Occipital lobe (tissue), 2 donors: ENCODE data around the gene NINJ1. TPM values are rescaled to one million over a fixed set of nuclear protein-coding genes. Genes with fewer than 3 reads are reported as not detected.

Experiments used
- DNase-seq: peaks from one replicate; lab custom pipeline; 2025; lab: John Stamatoyannopoulos, UW
- total RNA-seq: library from RNA; depleted of rRNA; stranded (reverse); fragments of >200 nt; gene quantifications from one replicate; pipeline ENCODE4 v1.2.3, GENCODE V29; 2014

Gene NINJ1
- total RNA-seq, 1 donor from 2014 or later: 7.5 TPM

- DNase-seq: no peak
Measured at GRCh38 chr9:93088656-93089015, 45.4 kb downstream of the NINJ1 start.

- no peak for DNase-seq
Measured at GRCh38 chr9:93087971-93088655, 45.9 kb downstream of the NINJ1 start.

GRCh38 chr9:93086447-93087224, 47.4 kb downstream of the NINJ1 start:
- no peak for DNase-seq

- no peak for DNase-seq
Measured at GRCh38 chr9:93085676-93086075, 48.4 kb downstream of the NINJ1 start.

- no peak for DNase-seq
Measured at GRCh38 chr9:93084471-93084881, 49.6 kb downstream of the NINJ1 start.

- no peak for DNase-seq
Measured at GRCh38 chr9:93083592-93084470, 50.2 kb downstream of the NINJ1 start.

- DNase-seq: no peak
Measured at GRCh38 chr9:93082841-93083411, 51.1 kb downstream of the NINJ1 start.

- no peak for DNase-seq
Measured at GRCh38 chr9:93081931-93082330, 52.1 kb downstream of the NINJ1 start.

GRCh38 chr9:93081081-93081529, 52.9 kb downstream of the NINJ1 start:
- no peak for DNase-seq

GRCh38 chr9:93080406-93080805, 53.6 kb downstream of the NINJ1 start:
- DNase-seq: no peak

GRCh38 chr9:93079371-93079770, 54.7 kb downstream of the NINJ1 start:
- no peak for DNase-seq

GRCh38 chr9:93077811-93078210, 56.2 kb downstream of the NINJ1 start:
- no peak for DNase-seq

GRCh38 chr9:93077367-93077766, 56.7 kb downstream of the NINJ1 start:
- DNase-seq: no peak

- DNase-seq: no peak
Measured at GRCh38 chr9:93076792-93077128, 57.3 kb downstream of the NINJ1 start.

- no peak for DNase-seq
Measured at GRCh38 chr9:93076101-93076791, 57.8 kb downstream of the NINJ1 start.

GRCh38 chr9:93072383-93072795, 61.7 kb downstream of the NINJ1 start:
- no peak for DNase-seq

Other genes starting within 250 kb of the NINJ1 start
- 14.2 TPM for gene FGD3, start 186.7 kb downstream of the NINJ1 start, total RNA-seq
- 1.6 TPM for gene SUSD3, start 75.5 kb downstream of the NINJ1 start, total RNA-seq
- 15.3 TPM for gene CARD19, start 38.0 kb downstream of the NINJ1 start, total RNA-seq
- 16.4 TPM for gene WNK2, start 49.9 kb upstream of the NINJ1 start, total RNA-seq